ENCODE data around the gene BCAS3.

Gene BCAS3

GRCh38 chr17:61307905-61308886 is 630.5 kb downstream of the BCAS3 start:
- Mint-ChIP-seq H3K27me3 (no peaks in the 10 kb centered on the region), H3K36me3 (ENCODE audit: low read depth) (no peaks in the 10 kb centered on the region), H3K4me3 (no peak overlapping the region), H3K27ac (no peak overlapping the region), H3K4me1 (ENCODE audit: low read depth) (no peaks in the 10 kb centered on the region), H3K9me3 (no peaks in the 10 kb centered on the region)
- no peak for DNase-seq

- H3K27ac Mint-ChIP-seq, result no peak overlapping the region
- H3K27me3 Mint-ChIP-seq, result no peaks in the 10 kb centered on the region
- DNase-seq, result no peak
- no peaks in the 10 kb centered on the region for H3K9me3 Mint-ChIP-seq
- no peaks in the 10 kb centered on the region for H3K36me3 Mint-ChIP-seq (ENCODE audit: low read depth)
- H3K4me3 Mint-ChIP-seq, result no peak overlapping the region
- no peaks in the 10 kb centered on the region for H3K4me1 Mint-ChIP-seq (ENCODE audit: low read depth)
These were observed 632.0 kb downstream of the BCAS3 start for GRCh38 chr17:61309362-61310256.

GRCh38 chr17:61310590-61310989 is 632.9 kb downstream of the BCAS3 start:
- no peaks in the 10 kb centered on the region for H3K27me3 Mint-ChIP-seq
- DNase-seq, result no peak
- H3K27ac Mint-ChIP-seq, result no peak overlapping the region
- no peaks in the 10 kb centered on the region for H3K9me3 Mint-ChIP-seq
- no peaks in the 10 kb centered on the region for H3K4me1 Mint-ChIP-seq (ENCODE audit: low read depth)
- H3K36me3 Mint-ChIP-seq (ENCODE audit: low read depth), result no peaks in the 10 kb centered on the region
- H3K4me3 Mint-ChIP-seq, result no peak overlapping the region

GRCh38 chr17:61312406-61313295 is 635.0 kb downstream of the BCAS3 start:
- H3K4me3 Mint-ChIP-seq, result no peak overlapping the region
- H3K27me3 Mint-ChIP-seq, result no peaks in the 10 kb centered on the region
- H3K36me3 Mint-ChIP-seq (ENCODE audit: low read depth), result no peaks in the 10 kb centered on the region
- no peaks in the 10 kb centered on the region for H3K9me3 Mint-ChIP-seq
- H3K27ac Mint-ChIP-seq, result no peak overlapping the region
- DNase-seq, result no peak
- H3K4me1 Mint-ChIP-seq (ENCODE audit: low read depth), result no peaks in the 10 kb centered on the region

- H3K27ac Mint-ChIP-seq, result no peak overlapping the region
- no peaks in the 10 kb centered on the region for H3K4me1 Mint-ChIP-seq (ENCODE audit: low read depth)
- no peaks in the 10 kb centered on the region for H3K9me3 Mint-ChIP-seq
- no peak overlapping the region for H3K4me3 Mint-ChIP-seq
- H3K27me3 Mint-ChIP-seq, result no peaks in the 10 kb centered on the region
- no peaks in the 10 kb centered on the region for H3K36me3 Mint-ChIP-seq (ENCODE audit: low read depth)
- no peak for DNase-seq
These were observed 636.0 kb downstream of the BCAS3 start for GRCh38 chr17:61313461-61314326.

- H3K36me3 Mint-ChIP-seq (ENCODE audit: low read depth), result no peaks in the 10 kb centered on the region
- no peaks in the 10 kb centered on the region for H3K9me3 Mint-ChIP-seq
- no peak for DNase-seq
- H3K27ac Mint-ChIP-seq, result no peak overlapping the region
- H3K4me3 Mint-ChIP-seq, result no peak overlapping the region
- H3K27me3 Mint-ChIP-seq, result no peaks in the 10 kb centered on the region
- no peaks in the 10 kb centered on the region for H3K4me1 Mint-ChIP-seq (ENCODE audit: low read depth)
These were observed 636.9 kb downstream of the BCAS3 start for GRCh38 chr17:61314368-61315078.

GRCh38 chr17:61316633-61317032 is 639.0 kb downstream of the BCAS3 start:
- Mint-ChIP-seq H3K9me3 (no peaks in the 10 kb centered on the region), H3K27ac (no peak overlapping the region), H3K4me1 (ENCODE audit: low read depth) (no peaks in the 10 kb centered on the region), H3K36me3 (ENCODE audit: low read depth) (no peaks in the 10 kb centered on the region), H3K27me3 (no peaks in the 10 kb centered on the region), H3K4me3 (no peak overlapping the region)
- DNase-seq, result no peak

GRCh38 chr17:61317779-61318178 is 640.1 kb downstream of the BCAS3 start:
- H3K27me3 Mint-ChIP-seq, result no peaks in the 10 kb centered on the region
- no peak overlapping the region for H3K27ac Mint-ChIP-seq
- H3K36me3 Mint-ChIP-seq (ENCODE audit: low read depth), result no peaks in the 10 kb centered on the region
- no peaks in the 10 kb centered on the region for H3K4me1 Mint-ChIP-seq (ENCODE audit: low read depth)
- H3K4me3 Mint-ChIP-seq, result no peak overlapping the region
- no peak for DNase-seq
- H3K9me3 Mint-ChIP-seq, result no peaks in the 10 kb centered on the region

- H3K9me3 Mint-ChIP-seq, result no peaks in the 10 kb centered on the region
- no peaks in the 10 kb centered on the region for H3K27me3 Mint-ChIP-seq
- H3K4me3 Mint-ChIP-seq, result no peak overlapping the region
- H3K36me3 Mint-ChIP-seq (ENCODE audit: low read depth), result no peaks in the 10 kb centered on the region
- no peak overlapping the region for H3K27ac Mint-ChIP-seq
- DNase-seq, result no peak
- no peaks in the 10 kb centered on the region for H3K4me1 Mint-ChIP-seq (ENCODE audit: low read depth)
These were observed 641.0 kb downstream of the BCAS3 start for GRCh38 chr17:61318684-61319098.

- Mint-ChIP-seq H3K27ac (no peak overlapping the region), H3K27me3 (no peaks in the 10 kb centered on the region), H3K4me3 (no peak overlapping the region), H3K9me3 (no peaks in the 10 kb centered on the region), H3K36me3 (ENCODE audit: low read depth) (no peaks in the 10 kb centered on the region), H3K4me1 (ENCODE audit: low read depth) (no peaks in the 10 kb centered on the region)
- no peak for DNase-seq
These were observed 643.7 kb downstream of the BCAS3 start for GRCh38 chr17:61321344-61321743.

GRCh38 chr17:61322325-61323002 is 644.8 kb downstream of the BCAS3 start:
- H3K4me3 Mint-ChIP-seq, result no peak overlapping the region
- H3K4me1 Mint-ChIP-seq (ENCODE audit: low read depth), result no peaks in the 10 kb centered on the region
- no peak for DNase-seq
- no peaks in the 10 kb centered on the region for H3K27me3 Mint-ChIP-seq
- no peak overlapping the region for H3K27ac Mint-ChIP-seq
- H3K36me3 Mint-ChIP-seq (ENCODE audit: low read depth), result no peaks in the 10 kb centered on the region
- H3K9me3 Mint-ChIP-seq, result no peaks in the 10 kb centered on the region

GRCh38 chr17:61323003-61323908 is 645.6 kb downstream of the BCAS3 start:
- no peaks in the 10 kb centered on the region for H3K4me1 Mint-ChIP-seq (ENCODE audit: low read depth)
- H3K27ac Mint-ChIP-seq, result no peak overlapping the region
- no peaks in the 10 kb centered on the region for H3K27me3 Mint-ChIP-seq
- H3K36me3 Mint-ChIP-seq (ENCODE audit: low read depth), result no peaks in the 10 kb centered on the region
- H3K4me3 Mint-ChIP-seq, result no peak overlapping the region
- DNase-seq, result no peak
- no peaks in the 10 kb centered on the region for H3K9me3 Mint-ChIP-seq

Data from activated T-cell treated with anti-CD3 and anti-CD28 coated beads, Interleukin-2, amount 50 U/mL, for 24 hours (primary cell).